Vagina (tissue), 2 donors: ENCODE data around the gene SIK2. TPM values are rescaled to one million over a fixed set of nuclear protein-coding genes. Genes with fewer than 3 reads are reported as not detected.

ENCODE experiments used
- DNase-seq, 2 donors: peaks; one replicate each; pipeline ENCODE4 v3.0.0-alpha.2; 2017; ENCODE audit errors: extremely low spot score in 2 of 2
- H3K27ac ChIP-seq: fragments of 200-600 bp; sonication (generic); one replicate; pipeline ENCODE4 v1.5.1; 2019
- H3K27me3 ChIP-seq: fragments of 200-600 bp; sonication (generic); one replicate; pipeline ENCODE4 v1.5.1; 2019
- H3K36me3 ChIP-seq, 2 donors: fragments of 200-600 bp; sonication (generic); one replicate each; pipeline ENCODE4 v1.5.1; 2017 to 2019
- H3K4me1 ChIP-seq: fragments of 200-600 bp; sonication (generic); one replicate; pipeline ENCODE4 v1.5.1; 2019
- H3K4me3 ChIP-seq, 2 donors: fragments of 200-600 bp; sonication (generic); 1 replicate in 1 of 2; 2 replicates in 1 of 2; pipeline ENCODE4 v1.5.1; 2016 to 2019
- H3K9me3 ChIP-seq: fragments of 200-600 bp; sonication (generic); one replicate; pipeline ENCODE4 v1.5.1; 2019
- CTCF ChIP-seq, 3 experiments: fragments of 450-650 bp in 2 of 3; fragments of 200-600 bp in 1 of 3; sonication (generic) in 1 of 3; IDR thresholded peaks; one replicate each; pipeline ENCODE4 v1.5.1; 2017 to 2019; ENCODE audit warnings: antibody characterized with exemption in 3 of 3, mild to moderate bottlenecking in 2 of 3, moderate library complexity in 2 of 3
- POLR2A ChIP-seq, 2 donors: fragments of 450-650 bp; IDR thresholded peaks; one replicate each; pipeline ENCODE4 v1.6.1; 2017; ENCODE audit warnings: antibody characterized with exemption in 2 of 2, mild to moderate bottlenecking in 2 of 2, moderate library complexity in 2 of 2
- POLR2AphosphoS5 ChIP-seq, 2 donors: sonication (generic); formaldehyde crosslinking; IDR thresholded peaks; one replicate each; pipeline ENCODE4 v1.9.0; 2017; ENCODE audit warnings: antibody characterized with exemption in 2 of 2, mild to moderate bottlenecking in 2 of 2, low read depth in 1 of 2; ENCODE audit not compliant: insufficient read depth in 1 of 2
- intact Hi-C: fragments of 100-400 bp; cut with DNase I; formaldehyde crosslinking; loops from one replicate; pipeline ENCODE4 v1.15.1; 2023
- total RNA-seq: library from RNA; depleted of rRNA; stranded (reverse); fragments of >200 nt; gene quantifications from one replicate; pipeline ENCODE4 v1.2.3, GENCODE V29; 2016

Gene SIK2
- total RNA-seq, 1 donor from 2014 or later: 16.7 TPM

GRCh38 chr11:111683806-111684205 lies 81.6 kb downstream of the SIK2 start:
- H3K4me1 ChIP-seq: no peaks in the 10 kb centered on the region
- intact Hi-C loops: no loop called here
- TF ChIP-seq CTCF (IDR thresholded peaks at IDR 0.05) (no peak), POLR2AphosphoS5 (IDR thresholded peaks at IDR 0.05; ENCODE audit: insufficient read depth in 1 of 2, low read depth in 1 of 2) (no peak), POLR2A (IDR thresholded peaks at IDR 0.05) (no peak)

GRCh38 chr11:111684251-111684650 lies 82.0 kb downstream of the SIK2 start:
- no peaks in the 10 kb centered on the region for H3K4me1 ChIP-seq
- TF ChIP-seq POLR2A (IDR thresholded peaks at IDR 0.05): no peak
- no peak for TF ChIP-seq CTCF (IDR thresholded peaks at IDR 0.05)
- no peak for TF ChIP-seq POLR2AphosphoS5 (IDR thresholded peaks at IDR 0.05; ENCODE audit: insufficient read depth in 1 of 2, low read depth in 1 of 2)
- no peak overlapping the region for H3K27ac ChIP-seq
- H3K4me3 ChIP-seq: no peak overlapping the region
- no peak for DNase-seq
- H3K36me3 ChIP-seq: peaks cover 0 to 15% of the 10 kb centered on the region in 2 donors
- H3K9me3 ChIP-seq: no peaks in the 10 kb centered on the region
- intact Hi-C loops: no loop called here
- H3K27me3 ChIP-seq: no peaks in the 10 kb centered on the region

More at GRCh38 chr11:111683806-111684205, 81.6 kb downstream of the SIK2 start:
- no peak overlapping the region for H3K4me3 ChIP-seq
- no peak overlapping the region for H3K27ac ChIP-seq
- H3K36me3 ChIP-seq: peaks cover 0 to 10% of the 10 kb centered on the region in 2 donors
- DNase-seq: no peak
- H3K9me3 ChIP-seq: no peaks in the 10 kb centered on the region
- no peaks in the 10 kb centered on the region for H3K27me3 ChIP-seq

GRCh38 chr11:111688013-111688412 lies 85.8 kb downstream of the SIK2 start:
- DNase-seq: no peak
- Histone ChIP-seq H3K36me3 (peaks cover 0 to 16% of the 10 kb centered on the region in 2 donors), H3K27me3 (no peaks in the 10 kb centered on the region), H3K9me3 (no peaks in the 10 kb centered on the region), H3K27ac (no peak overlapping the region), H3K4me1 (no peaks in the 10 kb centered on the region), H3K4me3 (no peak overlapping the region)
- TF ChIP-seq CTCF (IDR thresholded peaks at IDR 0.05) (no peak), POLR2A (IDR thresholded peaks at IDR 0.05) (no peak), POLR2AphosphoS5 (IDR thresholded peaks at IDR 0.05; ENCODE audit: insufficient read depth in 1 of 2, low read depth in 1 of 2) (no peak)
- intact Hi-C loops: no loop called here

- Histone ChIP-seq H3K4me3 (no peak overlapping the region), H3K36me3 (peaks cover 0 to 16% of the 10 kb centered on the region in 2 donors), H3K27me3 (no peaks in the 10 kb centered on the region), H3K27ac (no peak overlapping the region), H3K4me1 (no peaks in the 10 kb centered on the region), H3K9me3 (no peaks in the 10 kb centered on the region)
- TF ChIP-seq POLR2AphosphoS5 (IDR thresholded peaks at IDR 0.05; ENCODE audit: insufficient read depth in 1 of 2, low read depth in 1 of 2) (no peak), CTCF (IDR thresholded peaks at IDR 0.05) (no peak), POLR2A (IDR thresholded peaks at IDR 0.05) (no peak)
- intact Hi-C loops: no loop called here
- no peak for DNase-seq
These were observed 88.9 kb downstream of the SIK2 start for GRCh38 chr11:111691176-111691575.

- Histone ChIP-seq H3K4me3 (no peak overlapping the region), H3K27ac (no peak overlapping the region), H3K27me3 (no peaks in the 10 kb centered on the region), H3K36me3 (peaks cover 0 to 16% of the 10 kb centered on the region in 2 donors), H3K4me1 (no peaks in the 10 kb centered on the region), H3K9me3 (no peaks in the 10 kb centered on the region)
- DNase-seq: no peak
- TF ChIP-seq POLR2A (IDR thresholded peaks at IDR 0.05): no peak
- TF ChIP-seq POLR2AphosphoS5 (IDR thresholded peaks at IDR 0.05; ENCODE audit: insufficient read depth in 1 of 2, low read depth in 1 of 2): no peak
- no peak for TF ChIP-seq CTCF (IDR thresholded peaks at IDR 0.05)
- intact Hi-C loops: no loop called here
These were observed 89.5 kb downstream of the SIK2 start for GRCh38 chr11:111691741-111692140.
